NCI-H1417 (cell line): ENCODE data around the gene CLDN19.

Source experiments
- DNase-seq, 3 experiments: peaks; one replicate each; lab custom pipeline; 2025; lab: John Stamatoyannopoulos, UW

CLDN19 gene

GRCh38 chr1:42739753-42740700 lies at the start of gene CLDN19:
CLDN19 (minus strand) TSS chr1:42740236; CDS start chr1:42740063, 173 bp downstream.
- no peak for DNase-seq

- DNase-seq = no peak
Measured at GRCh38 chr1:42788021-42788420, 48.0 kb upstream of the CLDN19 start.

DNA sequence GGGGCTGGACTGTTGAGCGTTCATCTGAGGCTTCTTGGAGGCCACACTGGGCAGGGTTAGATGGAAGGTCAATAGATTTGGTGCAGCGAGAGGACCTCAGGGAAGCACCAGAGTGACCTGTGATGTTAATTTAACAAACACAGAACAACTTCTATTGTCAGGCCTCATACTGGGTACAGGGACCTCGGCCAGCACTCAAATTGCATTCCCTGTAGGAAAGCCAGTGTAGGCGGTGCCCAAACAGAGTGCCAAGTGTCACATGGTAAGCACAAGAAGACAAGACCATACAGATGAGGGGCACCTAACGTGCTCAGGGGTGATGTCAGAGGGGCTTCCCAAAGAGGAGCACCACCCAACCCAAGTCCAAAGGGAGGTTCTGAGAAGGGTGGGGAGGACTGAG lies 46.1 kb upstream of the CLDN19 start:
- DNase-seq = no peak

- DNase-seq = no peak
Measured at GRCh38 chr1:42784946-42785693, 45.1 kb upstream of the CLDN19 start, which contains the start of gene TMEM269. TMEM269 (plus strand) TSS chr1:42784991; CDS start chr1:42789894, 4,903 bp downstream.

GRCh38 chr1:42784547-42784945 lies 44.5 kb upstream of the CLDN19 start:
- DNase-seq = no peak

DNA sequence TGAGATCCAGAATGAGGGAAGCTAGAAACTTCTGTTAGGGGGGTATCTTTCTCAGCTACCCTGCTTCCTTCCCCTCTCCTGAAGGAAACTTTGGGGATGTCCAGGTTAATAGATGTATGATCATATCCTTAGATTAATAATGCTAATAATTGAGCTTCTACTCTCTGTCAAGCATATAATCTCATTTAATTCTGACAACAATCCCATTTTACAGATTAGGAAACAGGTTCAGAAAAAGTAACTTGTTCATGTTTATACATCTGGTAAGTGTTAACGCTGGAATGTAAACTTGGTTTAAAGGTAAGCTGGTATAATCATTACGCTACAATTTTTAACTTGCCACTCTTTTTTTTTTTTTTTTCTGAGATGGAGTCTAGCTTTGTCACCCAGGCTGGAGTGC lies 43.1 kb upstream of the CLDN19 start:
- DNase-seq = no peak

DNA sequence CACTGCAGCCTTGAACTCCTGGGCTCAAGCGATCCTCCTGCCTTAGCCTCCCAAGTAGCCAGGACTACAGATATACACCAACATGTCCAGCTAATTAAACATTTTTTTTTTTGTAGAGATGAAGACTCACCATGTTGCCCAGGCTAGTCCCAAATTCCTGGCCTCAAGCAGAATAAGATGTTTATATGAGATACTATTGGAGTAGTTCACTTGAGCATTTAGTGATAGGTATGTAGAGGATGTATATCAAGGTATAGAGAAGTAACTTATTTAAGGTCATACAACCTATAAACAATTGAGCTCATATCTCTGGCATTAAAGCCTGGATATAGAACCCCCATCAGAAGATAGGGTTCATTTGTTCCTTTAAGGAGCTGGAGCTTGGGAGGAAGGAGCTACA lies 40.1 kb upstream of the CLDN19 start:
- no peak for DNase-seq

DNA sequence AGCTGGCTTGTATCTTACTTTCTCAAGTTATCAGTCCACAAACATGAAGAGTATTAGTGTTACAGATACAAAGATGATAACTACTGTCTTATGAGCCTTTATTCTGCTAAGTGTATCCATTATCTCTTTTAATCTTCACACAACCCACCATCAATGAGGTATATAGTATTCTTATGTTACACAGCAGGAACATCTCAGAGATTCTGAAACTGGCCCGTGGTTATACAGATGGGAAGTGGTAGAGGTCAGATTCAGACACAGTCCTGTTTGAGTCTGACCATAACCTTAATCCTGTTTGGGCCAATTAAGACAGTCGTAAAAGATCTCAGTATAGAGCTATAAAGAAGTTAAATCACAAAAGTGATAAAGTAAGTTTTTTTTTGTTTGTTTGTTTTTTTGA lies 39.7 kb upstream of the CLDN19 start:
- DNase-seq = no peak

DNA sequence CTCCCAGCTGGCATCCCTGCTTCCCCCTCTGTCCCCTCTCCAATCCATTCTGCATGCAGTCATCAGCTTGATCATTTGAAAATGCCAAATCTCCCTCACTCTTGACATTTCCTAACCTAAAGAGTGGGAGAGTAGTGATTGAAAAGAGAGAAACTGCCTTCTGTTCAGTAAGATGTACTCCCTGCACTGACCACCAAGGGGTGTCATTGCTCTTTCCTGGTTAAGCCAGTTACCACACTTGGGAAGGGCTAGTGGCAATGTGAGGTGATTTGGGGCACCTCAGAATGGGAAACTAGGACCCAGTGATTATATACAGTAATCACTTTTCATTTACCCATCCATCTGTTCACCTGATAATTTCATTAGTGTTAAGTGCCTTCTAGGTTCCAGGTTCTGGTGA lies 37.8 kb upstream of the CLDN19 start:
- DNase-seq = peak in 2 of 3 experiments; percentile 4 to 54

- no peak for DNase-seq
Measured at GRCh38 chr1:42776502-42776901, 36.5 kb upstream of the CLDN19 start.

- DNase-seq = no peak
Measured at GRCh38 chr1:42774928-42775526, 35.0 kb upstream of the CLDN19 start.

GRCh38 chr1:42773420-42773819 lies 33.4 kb upstream of the CLDN19 start:
- DNase-seq = no peak

GRCh38 chr1:42769811-42770210 lies 29.8 kb upstream of the CLDN19 start:
- DNase-seq = no peak

DNA sequence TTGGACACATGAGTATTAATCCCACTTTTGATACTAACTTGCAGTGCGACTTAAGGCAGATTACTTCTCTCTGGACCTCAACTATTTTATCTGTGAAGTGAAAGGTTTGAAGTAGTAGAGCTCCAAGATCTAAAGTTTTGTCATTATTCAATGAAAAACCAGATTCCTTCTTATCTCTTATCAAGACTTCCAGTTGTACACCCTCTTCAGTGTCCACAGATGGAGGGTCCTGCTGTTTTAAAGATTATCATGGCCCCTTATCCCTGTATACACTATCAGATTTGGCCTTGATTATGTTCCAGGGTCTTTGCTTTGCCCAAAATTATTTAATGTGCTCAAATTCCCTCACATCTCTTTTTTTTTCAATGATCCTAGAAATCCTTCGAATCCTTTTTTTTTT lies 28.1 kb upstream of the CLDN19 start:
- DNase-seq = no peak

GRCh38 chr1:42767510-42768000 lies 27.5 kb upstream of the CLDN19 start:
- peak in 1 of 3 experiments; percentile 48 for DNase-seq

DNA sequence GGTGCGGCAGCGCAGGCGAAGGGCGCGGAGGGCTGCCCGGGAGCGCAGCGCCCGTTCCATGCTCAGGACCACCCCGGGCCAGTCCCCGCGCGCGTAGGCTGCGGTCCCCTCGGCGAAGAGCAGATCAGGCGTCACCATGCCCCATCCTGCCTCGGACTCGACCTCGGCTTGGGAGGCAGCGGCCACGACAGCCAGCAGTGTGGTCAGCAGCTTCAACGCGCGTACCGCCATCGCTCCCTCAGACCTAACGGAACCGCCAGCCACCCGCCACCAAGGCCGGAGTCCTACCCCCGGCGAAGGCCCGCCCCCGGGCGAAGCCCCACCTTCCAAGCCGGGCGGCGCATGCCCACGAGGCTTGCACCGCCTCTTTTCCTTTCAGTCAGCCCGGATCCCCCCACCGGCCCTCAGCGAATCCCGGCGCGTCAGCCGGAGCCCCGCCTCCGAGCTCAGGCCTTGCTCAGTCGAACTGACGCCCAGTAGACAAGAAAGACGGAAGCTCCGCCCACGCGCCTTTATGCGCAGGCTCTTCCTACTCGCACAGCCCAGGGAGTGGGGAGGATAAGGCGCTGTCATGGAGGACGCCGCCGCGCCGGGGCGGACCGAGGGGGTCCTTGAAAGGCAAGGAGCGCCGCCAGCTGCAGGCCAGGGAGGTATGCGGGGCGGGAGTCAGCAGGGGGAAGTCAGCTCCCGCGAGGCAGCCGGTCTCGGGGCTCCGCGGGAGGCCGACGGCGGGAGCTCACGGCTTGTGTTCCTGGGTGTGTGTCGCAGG lies 26.9 kb upstream of the CLDN19 start, which contains the start of the genes C1orf50 and P3H1:
TSS of gene C1orf50 (plus strand) at position 509 of the 769 bp plus-strand sequence. CDS start at position 572, 63 bp downstream.
TSS of gene P3H1 (minus strand) at position 288 of the 769 bp plus-strand sequence. CDS start at position 231, 57 bp downstream.
- peak; percentile 99 to 100 (median 99) for DNase-seq

DNA sequence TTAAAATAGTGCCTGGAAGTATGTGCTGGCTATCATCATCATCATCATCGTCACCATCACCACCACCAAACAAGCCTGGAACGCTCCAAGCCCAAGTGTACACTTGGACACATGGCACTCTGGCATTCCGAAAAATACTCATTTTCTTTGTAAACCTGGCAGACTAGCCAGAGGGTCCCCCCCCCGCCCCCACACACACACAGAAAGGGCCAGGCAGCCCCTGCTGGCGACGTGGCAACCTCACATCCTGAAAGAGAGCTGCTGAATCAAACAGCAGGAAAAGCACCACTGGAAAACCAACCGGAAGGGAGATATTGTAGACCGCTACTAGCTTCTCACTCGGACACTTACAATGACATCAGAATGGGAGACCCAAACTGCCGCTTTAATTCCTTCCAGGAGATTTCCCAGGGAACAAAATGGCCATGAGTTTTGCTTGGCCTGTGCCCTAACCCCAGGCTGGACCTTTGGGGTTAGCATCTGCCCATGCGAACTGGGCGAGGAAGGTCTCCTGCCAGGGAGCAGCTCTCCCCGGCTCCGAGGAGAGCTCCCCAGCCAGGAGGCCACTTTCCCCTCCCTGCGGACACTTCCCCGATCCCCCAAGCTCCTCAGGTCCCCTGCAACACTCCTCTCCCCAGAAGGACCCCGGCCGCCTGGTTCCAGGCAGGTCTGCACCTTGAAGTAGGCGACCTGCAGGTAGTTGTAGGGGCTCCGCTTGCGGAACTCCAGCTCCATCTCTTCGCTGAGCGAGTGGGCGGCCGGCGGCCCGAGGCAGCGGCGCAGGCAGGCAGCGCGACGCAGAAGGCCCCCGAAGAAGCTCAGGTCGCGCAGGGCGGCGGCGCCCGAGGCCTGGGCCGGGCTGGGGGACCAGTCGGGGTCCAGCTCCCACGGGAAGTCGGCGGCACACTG lies 26.1 kb upstream of the CLDN19 start:
- DNase-seq = peak; percentile 36 to 76 (median 73)

GRCh38 chr1:42765269-42765668 lies 25.2 kb upstream of the CLDN19 start:
- DNase-seq = peak in 1 of 3 experiments; percentile 29

DNA sequence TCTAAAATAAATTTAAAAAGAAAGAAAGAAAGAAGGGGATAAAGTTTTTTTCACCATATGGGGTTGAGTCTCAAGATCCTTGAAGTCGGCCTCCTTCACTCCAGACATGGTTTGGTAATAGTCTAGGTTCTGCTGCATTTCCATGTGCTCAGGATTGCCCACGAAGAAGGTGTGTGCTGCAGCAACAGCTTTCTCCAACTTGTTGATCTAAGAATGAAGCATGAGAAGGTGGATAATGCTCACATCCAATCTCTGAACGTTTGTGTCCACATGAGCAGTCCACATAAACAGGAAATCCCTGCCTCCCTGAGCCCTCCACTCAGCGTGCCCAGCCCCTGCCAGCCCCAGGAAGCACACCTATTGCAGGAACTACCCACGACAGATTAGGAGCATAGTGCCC lies 22.2 kb upstream of the CLDN19 start:
- DNase-seq = no peak

- no peak for DNase-seq
Measured at GRCh38 chr1:42761567-42761966, 21.5 kb upstream of the CLDN19 start.
